ENCODE data around the gene TMEM200B. TPM values are rescaled to one million over a fixed set of nuclear protein-coding genes. Genes with fewer than 3 reads are reported as not detected.
"Not testable (repeated sequence)": the region's sequence is repeated elsewhere in the genome, so short reads cannot be mapped to it uniquely, and the experiment has no call there.

TMEM200B gene
- total RNA-seq, 1 donor from 2014 or later = 8.7 TPM

DNA sequence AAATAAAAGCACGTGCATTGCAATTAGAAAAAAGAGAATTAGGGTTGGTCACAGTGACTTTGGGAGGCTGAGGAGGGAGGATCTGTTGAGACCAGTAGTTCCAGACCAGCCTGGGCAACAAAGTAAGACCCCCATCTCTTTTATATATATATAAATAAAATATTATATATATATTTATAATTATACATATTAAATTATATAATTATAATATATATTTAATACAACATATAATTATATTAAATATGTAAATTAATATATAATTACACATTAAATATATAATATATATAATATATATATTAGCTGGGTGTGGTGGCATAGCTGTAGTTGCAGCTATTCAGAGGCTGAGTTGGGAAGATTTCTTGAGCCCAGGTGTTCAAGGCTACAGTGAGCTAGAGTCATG is 23.2 kb downstream of the TMEM200B start:
- Histone ChIP-seq H3K4me1 (no peaks in the 10 kb centered on the region), H3K36me3 (peaks cover 16% of the 10 kb centered on the region), H3K27me3 (no peaks in the 10 kb centered on the region), H3K9me3 (no peaks in the 10 kb centered on the region), H3K4me3 (no peak overlapping the region), H3K27ac (no peak overlapping the region)
- intact Hi-C loops (cut with DNase I) = no loop called here
- no peak for DNase-seq
- TF ChIP-seq, protein P1, sequence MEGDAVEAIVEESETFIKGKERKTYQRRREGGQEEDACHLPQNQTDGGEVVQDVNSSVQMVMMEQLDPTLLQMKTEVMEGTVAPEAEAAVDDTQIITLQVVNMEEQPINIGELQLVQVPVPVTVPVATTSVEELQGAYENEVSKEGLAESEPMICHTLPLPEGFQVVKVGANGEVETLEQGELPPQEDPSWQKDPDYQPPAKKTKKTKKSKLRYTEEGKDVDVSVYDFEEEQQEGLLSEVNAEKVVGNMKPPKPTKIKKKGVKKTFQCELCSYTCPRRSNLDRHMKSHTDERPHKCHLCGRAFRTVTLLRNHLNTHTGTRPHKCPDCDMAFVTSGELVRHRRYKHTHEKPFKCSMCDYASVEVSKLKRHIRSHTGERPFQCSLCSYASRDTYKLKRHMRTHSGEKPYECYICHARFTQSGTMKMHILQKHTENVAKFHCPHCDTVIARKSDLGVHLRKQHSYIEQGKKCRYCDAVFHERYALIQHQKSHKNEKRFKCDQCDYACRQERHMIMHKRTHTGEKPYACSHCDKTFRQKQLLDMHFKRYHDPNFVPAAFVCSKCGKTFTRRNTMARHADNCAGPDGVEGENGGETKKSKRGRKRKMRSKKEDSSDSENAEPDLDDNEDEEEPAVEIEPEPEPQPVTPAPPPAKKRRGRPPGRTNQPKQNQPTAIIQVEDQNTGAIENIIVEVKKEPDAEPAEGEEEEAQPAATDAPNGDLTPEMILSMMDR (IDR thresholded peaks at IDR 0.05) = no peak
- no peak for ATAC-seq

DNA sequence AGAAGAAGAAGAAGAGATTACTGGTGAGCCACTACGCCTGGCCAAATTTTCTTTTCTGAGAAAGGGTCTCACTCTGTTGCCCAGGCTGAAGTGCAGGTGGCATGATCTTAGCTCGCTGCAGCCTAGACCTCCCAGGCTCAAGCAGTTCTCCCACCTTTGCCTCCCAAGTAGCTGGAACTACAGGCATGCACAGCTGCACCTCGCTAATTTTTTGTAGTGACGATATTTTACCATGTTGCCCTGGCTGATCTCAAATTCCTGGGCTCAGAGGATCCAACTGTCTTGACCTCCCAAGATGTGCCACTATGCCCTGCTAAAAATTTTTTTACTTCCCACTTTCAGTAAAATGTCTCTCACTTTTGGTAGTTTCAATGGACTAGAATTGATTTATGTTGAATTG is 24.4 kb downstream of the TMEM200B start:
- ATAC-seq (no peak), DNase-seq (no peak)
- H3K9me3 ChIP-seq = no peaks in the 10 kb centered on the region
- peaks cover 17% of the 10 kb centered on the region for H3K36me3 ChIP-seq
- H3K27ac ChIP-seq = no peak overlapping the region
- no peaks in the 10 kb centered on the region for H3K4me1 ChIP-seq
- H3K27me3 ChIP-seq = no peaks in the 10 kb centered on the region
- TF ChIP-seq, protein P1 (IDR thresholded peaks at IDR 0.05) = no peak
- H3K4me3 ChIP-seq = no peak overlapping the region
- intact Hi-C loops (cut with DNase I) = no loop called here

DNA sequence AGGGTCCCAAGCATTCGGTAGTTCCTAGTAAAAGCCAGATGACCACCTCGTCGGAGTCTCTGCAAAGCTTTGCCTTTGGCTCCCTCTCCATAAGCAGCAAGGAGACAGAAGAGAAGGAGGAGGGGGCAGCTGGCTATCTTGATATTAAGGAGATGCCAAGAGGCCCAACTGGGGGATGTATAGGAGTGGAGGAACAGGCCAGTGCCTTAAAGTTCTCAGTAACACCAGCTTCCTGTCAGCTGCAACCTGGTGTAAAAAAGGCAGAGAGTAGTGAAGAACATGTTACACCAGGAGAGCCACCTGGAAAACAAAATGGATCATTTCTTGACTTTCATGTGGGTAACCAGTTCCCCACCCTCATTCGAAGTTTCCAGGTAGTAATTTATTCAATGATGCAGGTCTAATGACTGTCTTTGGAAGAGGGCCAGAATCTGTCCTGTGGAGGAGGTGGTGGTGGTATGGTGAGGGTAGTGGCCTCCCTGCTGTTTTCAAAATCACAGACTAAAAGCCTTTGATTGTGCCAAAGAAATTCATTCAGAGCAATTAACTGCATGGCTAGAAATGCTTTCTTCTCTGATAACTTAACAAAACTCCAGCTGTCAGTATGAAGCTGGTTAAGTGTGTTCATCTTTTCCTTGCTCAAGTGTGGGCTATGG is 27.3 kb downstream of the TMEM200B start:
- DNase-seq = no peak
- no peaks in the 10 kb centered on the region for H3K9me3 ChIP-seq
- TF ChIP-seq, protein P1 (IDR thresholded peaks at IDR 0.05) = no peak
- ATAC-seq = no peak
- no peaks in the 10 kb centered on the region for H3K27me3 ChIP-seq
- no peak overlapping the region for H3K27ac ChIP-seq
- no peaks in the 10 kb centered on the region for H3K4me1 ChIP-seq
- intact Hi-C loops (cut with DNase I) = no loop called here
- no peak overlapping the region for H3K4me3 ChIP-seq
- H3K36me3 ChIP-seq = peaks cover 17% of the 10 kb centered on the region

DNA sequence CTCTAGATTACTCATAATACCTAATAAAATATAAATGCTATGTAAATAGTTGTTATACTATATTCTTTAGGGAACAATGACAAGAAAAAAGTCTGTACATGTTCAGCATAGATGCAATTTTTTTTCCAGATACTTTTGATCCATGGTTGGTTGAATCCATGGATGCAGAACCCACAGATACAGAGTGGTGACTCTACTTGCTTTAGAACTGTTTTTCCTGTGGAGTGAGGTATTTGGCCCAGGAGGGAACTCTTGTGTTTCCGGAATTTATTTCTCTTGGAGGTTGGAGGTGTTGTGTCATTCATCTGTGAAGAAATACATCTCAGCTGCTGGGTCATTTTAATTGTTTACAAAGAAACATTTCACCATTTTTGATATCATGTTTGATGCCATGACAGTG is 28.7 kb downstream of the TMEM200B start:
- Histone ChIP-seq H3K27me3 (no peaks in the 10 kb centered on the region), H3K4me1 (no peaks in the 10 kb centered on the region), H3K27ac (no peak overlapping the region), H3K36me3 (peaks cover 13% of the 10 kb centered on the region), H3K9me3 (no peaks in the 10 kb centered on the region), H3K4me3 (no peak overlapping the region)
- ATAC-seq (no peak), DNase-seq (no peak)
- intact Hi-C loops (cut with DNase I) = no loop called here
- TF ChIP-seq, protein P1 (IDR thresholded peaks at IDR 0.05) = no peak

DNA sequence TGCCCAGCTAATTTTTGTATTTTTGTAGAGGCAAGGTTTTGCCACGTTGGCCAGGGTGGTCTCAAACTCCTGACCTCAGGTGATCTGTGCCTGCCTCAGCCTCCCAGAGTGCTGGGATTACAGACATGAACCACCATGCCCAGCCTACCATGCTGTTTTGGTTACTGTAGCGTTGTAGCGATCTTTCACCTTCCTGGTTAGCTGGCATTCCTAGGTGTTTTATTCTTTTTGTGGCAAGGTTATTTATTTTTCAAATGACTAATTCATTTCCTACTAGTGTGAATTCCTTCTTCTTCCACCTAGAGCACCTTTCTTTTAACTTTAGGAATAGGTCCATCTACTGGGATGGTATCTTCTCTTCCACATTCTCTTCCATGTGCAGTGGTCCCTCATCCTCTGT is 29.3 kb downstream of the TMEM200B start:
- ATAC-seq (no peak), DNase-seq (no peak)
- H3K4me3 ChIP-seq = no peak overlapping the region
- intact Hi-C loops (cut with DNase I) = no loop called here
- TF ChIP-seq, protein P1 (IDR thresholded peaks at IDR 0.05) = no peak
- no peak overlapping the region for H3K27ac ChIP-seq
- H3K27me3 ChIP-seq = no peaks in the 10 kb centered on the region
- H3K4me1 ChIP-seq = no peaks in the 10 kb centered on the region
- H3K36me3 ChIP-seq = peaks cover 8% of the 10 kb centered on the region
- H3K9me3 ChIP-seq = no peaks in the 10 kb centered on the region

DNA sequence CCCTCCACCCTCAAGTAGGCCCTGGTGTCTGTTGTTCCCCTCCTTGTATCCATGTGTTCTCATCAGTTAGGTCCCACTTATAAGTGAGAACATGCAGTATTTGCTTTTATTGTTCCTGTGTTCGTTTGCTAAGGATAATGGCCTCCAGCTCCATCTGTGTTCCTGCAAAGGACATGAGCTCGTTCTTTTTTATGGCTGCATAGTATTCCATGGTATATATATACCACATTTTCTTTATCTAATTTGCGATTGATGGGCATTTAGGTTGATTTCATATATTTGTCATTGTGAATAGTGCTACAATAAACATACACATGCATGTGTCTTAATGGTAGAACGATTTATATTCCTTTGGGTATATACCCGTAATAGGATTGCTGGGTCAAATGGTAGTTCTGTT is 31.0 kb downstream of the TMEM200B start:
- H3K9me3 ChIP-seq; H3K27ac ChIP-seq; intact Hi-C loops (cut with DNase I); ATAC-seq; H3K4me3 ChIP-seq; H3K27me3 ChIP-seq; DNase-seq; H3K36me3 ChIP-seq; H3K4me1 ChIP-seq: not testable (repeated sequence)

All from upper lobe of right lung (tissue), 1 donor.